K562 (cell line): ENCODE data around the gene MKRN2OS. TPM values are rescaled to one million over a fixed set of nuclear protein-coding genes. Genes with fewer than 3 reads are reported as not detected.

Experiments used
- CBFA2T2 ChIP-seq: fragments of 450-650 bp; conservative IDR thresholded peaks from 2 replicates; pipeline ENCODE4 v1.6.1; 2017; ENCODE audit warnings: mild to moderate bottlenecking
- KDM2B ChIP-seq: fragments of 250-450 bp; sonication (Bioruptor Pico); IDR thresholded peaks from 2 replicates; pipeline ENCODE4 v1.8.0; 2021; ENCODE audit warnings: mild to moderate bottlenecking, moderate library complexity
- KDM4B ChIP-seq, 2 experiments: fragments of 450-650 bp in 1 of 2; sonication (generic) in 1 of 2; IDR thresholded peaks; 2 replicates each; pipeline ENCODE4 v1.6.1; 2016 to 2017; ENCODE audit warnings: borderline replicate concordance in 2 of 2, antibody characterized with exemption in 1 of 2, low read depth in 1 of 2, mild to moderate bottlenecking in 1 of 2
- SAFB ChIP-seq: fragments of 200-400 bp; formaldehyde crosslinking; IDR thresholded peaks from 2 replicates; pipeline ENCODE4 v1.6.1; 2017; ENCODE audit warnings: low read depth, low read length, borderline replicate concordance
- TCF3 ChIP-seq: sonication (generic); formaldehyde crosslinking; IDR thresholded peaks from 2 replicates; pipeline ENCODE4 v1.4.0; 2020; ENCODE audit warnings: mild to moderate bottlenecking, missing genetic modification reagents
- THAP12 ChIP-seq: fragments of 250-450 bp; sonication (Bioruptor Pico); IDR thresholded peaks from 2 replicates; pipeline ENCODE4 v1.9.0; 2021; ENCODE audit warnings: mild to moderate bottlenecking, inconsistent platforms
- polyA plus RNA-seq, 8 experiments: library from polyadenylated mRNA; depleted of rRNA in 4 of 8; stranded (reverse) in 5 of 8; unstranded in 3 of 8; fragments of >200 nt; fragmentation: Nextera tagmentation in 2 of 8; fragmentation: Illumina TruSeq in 1 of 8; extraction: Ambion mirVana in 2 of 8; extraction: Trizol in 1 of 8; gene quantifications; 2 replicates each; pipeline versions ENCODE4 v1.2.1 to v1.2.3, GENCODE V29; 2011 to 2014; ENCODE audit warnings: inconsistent platforms in 1 of 8, missing spikeins in 1 of 8
- total RNA-seq, 7 experiments: library from RNA; depleted of rRNA in 6 of 7; stranded (reverse); fragments of >200 nt in 6 of 7; fragmentation: Illumina TruSeq in 2 of 7; extraction: Trizol in 2 of 7; gene quantifications; 2 replicates each; pipeline versions ENCODE4 v1.2.1 to v1.2.3, GENCODE V29; 2011 to 2021; ENCODE audit warnings: low replicate concordance in 1 of 7
- TF ChIP-seq, protein P1 (sequence below): fragments of 250-450 bp; sonication (Bioruptor Pico); IDR thresholded peaks from 2 replicates; pipeline ENCODE4 v1.5.0; 2021; ENCODE audit warnings: mild to moderate bottlenecking, borderline replicate concordance
- TF ChIP-seq, protein P2 (sequence below): fragments of 150-350 bp; conservative IDR thresholded peaks from 2 replicates; pipeline ENCODE4 v1.6.1; 2014; ENCODE audit warnings: low read length
- TF ChIP-seq, protein P3 (sequence below): fragments of 200-800 bp; sonication (Bioruptor generic); IDR thresholded peaks from 2 replicates; pipeline ENCODE4 v1.6.1; 2016; ENCODE audit warnings: missing genetic modification characterization, missing compliant biosample characterization

MKRN2OS gene
- total and polyA plus RNA-seq, 9 of the 15 experiments (the other 6 are each of a cell fraction or from before 2014, with no cell fraction given): 0.11 to 0.27 (median 0.17) TPM; not detected in 6

DNA sequence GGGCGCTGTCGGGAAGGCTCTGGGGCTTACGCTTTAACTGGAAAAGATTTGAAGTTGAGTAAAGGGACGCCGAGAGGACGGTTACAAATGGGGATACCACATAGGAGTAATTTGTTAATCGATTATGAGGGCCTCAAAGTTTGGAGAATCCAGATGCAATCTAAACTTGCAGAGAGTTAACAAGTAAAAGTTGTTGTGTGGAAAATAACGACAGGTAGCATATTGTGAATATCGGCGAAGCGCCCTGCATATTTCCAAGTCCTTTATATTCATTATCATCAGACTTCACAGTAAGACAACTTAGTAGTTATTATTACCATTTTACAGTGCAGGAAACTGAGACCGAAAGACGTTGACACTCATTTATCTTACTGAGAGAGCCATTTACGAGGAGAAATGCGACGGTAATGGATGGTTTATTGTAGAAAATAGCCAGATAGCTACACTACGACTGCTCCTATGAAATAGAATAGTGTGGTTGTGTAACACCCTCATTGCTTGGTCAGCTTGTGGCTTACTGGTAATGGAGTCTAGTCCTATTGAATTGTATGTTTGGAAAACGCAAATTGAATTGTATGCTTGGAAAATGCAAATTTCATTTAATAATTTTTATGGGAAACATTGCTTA, 12.3 kb upstream of the MKRN2OS start (continued):
- TF ChIP-seq, protein P1, sequence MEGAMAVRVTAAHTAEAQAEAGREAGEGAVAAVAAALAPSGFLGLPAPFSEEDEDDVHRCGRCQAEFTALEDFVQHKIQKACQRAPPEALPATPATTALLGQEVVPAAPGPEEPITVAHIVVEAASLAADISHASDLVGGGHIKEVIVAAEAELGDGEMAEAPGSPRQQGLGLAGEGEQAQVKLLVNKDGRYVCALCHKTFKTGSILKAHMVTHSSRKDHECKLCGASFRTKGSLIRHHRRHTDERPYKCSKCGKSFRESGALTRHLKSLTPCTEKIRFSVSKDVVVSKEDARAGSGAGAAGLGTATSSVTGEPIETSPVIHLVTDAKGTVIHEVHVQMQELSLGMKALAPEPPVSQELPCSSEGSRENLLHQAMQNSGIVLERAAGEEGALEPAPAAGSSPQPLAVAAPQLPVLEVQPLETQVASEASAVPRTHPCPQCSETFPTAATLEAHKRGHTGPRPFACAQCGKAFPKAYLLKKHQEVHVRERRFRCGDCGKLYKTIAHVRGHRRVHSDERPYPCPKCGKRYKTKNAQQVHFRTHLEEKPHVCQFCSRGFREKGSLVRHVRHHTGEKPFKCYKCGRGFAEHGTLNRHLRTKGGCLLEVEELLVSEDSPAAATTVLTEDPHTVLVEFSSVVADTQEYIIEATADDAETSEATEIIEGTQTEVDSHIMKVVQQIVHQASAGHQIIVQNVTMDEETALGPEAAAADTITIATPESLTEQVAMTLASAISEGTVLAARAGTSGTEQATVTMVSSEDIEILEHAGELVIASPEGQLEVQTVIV: no peak
- TF ChIP-seq TCF3 (CRISPR knock-in tag) (no peak), CBFA2T2 (no peak), THAP12 (CRISPR knock-in tag) (no peak), KDM2B (CRISPR knock-in tag) (no peak), KDM4B (IDR thresholded peaks at IDR 0.05; ENCODE audit: borderline replicate concordance in 2 of 2, low read depth in 1 of 2) (no peak), SAFB (no peak)
- TF ChIP-seq, protein P2, sequence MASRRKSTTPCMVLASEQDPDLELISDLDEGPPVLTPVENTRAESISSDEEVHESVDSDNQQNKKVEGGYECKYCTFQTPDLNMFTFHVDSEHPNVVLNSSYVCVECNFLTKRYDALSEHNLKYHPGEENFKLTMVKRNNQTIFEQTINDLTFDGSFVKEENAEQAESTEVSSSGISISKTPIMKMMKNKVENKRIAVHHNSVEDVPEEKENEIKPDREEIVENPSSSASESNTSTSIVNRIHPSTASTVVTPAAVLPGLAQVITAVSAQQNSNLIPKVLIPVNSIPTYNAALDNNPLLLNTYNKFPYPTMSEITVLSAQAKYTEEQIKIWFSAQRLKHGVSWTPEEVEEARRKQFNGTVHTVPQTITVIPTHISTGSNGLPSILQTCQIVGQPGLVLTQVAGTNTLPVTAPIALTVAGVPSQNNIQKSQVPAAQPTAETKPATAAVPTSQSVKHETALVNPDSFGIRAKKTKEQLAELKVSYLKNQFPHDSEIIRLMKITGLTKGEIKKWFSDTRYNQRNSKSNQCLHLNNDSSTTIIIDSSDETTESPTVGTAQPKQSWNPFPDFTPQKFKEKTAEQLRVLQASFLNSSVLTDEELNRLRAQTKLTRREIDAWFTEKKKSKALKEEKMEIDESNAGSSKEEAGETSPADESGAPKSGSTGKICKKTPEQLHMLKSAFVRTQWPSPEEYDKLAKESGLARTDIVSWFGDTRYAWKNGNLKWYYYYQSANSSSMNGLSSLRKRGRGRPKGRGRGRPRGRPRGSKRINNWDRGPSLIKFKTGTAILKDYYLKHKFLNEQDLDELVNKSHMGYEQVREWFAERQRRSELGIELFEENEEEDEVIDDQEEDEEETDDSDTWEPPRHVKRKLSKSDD: no peak
- TF ChIP-seq, protein P3, sequence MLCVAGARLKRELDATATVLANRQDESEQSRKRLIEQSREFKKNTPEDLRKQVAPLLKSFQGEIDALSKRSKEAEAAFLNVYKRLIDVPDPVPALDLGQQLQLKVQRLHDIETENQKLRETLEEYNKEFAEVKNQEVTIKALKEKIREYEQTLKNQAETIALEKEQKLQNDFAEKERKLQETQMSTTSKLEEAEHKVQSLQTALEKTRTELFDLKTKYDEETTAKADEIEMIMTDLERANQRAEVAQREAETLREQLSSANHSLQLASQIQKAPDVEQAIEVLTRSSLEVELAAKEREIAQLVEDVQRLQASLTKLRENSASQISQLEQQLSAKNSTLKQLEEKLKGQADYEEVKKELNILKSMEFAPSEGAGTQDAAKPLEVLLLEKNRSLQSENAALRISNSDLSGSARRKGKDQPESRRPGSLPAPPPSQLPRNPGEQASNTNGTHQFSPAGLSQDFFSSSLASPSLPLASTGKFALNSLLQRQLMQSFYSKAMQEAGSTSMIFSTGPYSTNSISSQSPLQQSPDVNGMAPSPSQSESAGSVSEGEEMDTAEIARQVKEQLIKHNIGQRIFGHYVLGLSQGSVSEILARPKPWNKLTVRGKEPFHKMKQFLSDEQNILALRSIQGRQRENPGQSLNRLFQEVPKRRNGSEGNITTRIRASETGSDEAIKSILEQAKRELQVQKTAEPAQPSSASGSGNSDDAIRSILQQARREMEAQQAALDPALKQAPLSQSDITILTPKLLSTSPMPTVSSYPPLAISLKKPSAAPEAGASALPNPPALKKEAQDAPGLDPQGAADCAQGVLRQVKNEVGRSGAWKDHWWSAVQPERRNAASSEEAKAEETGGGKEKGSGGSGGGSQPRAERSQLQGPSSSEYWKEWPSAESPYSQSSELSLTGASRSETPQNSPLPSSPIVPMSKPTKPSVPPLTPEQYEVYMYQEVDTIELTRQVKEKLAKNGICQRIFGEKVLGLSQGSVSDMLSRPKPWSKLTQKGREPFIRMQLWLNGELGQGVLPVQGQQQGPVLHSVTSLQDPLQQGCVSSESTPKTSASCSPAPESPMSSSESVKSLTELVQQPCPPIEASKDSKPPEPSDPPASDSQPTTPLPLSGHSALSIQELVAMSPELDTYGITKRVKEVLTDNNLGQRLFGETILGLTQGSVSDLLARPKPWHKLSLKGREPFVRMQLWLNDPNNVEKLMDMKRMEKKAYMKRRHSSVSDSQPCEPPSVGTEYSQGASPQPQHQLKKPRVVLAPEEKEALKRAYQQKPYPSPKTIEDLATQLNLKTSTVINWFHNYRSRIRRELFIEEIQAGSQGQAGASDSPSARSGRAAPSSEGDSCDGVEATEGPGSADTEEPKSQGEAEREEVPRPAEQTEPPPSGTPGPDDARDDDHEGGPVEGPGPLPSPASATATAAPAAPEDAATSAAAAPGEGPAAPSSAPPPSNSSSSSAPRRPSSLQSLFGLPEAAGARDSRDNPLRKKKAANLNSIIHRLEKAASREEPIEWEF: no peak
